ENCODE results near the gene ASB10.
A peak's percentile ranks its signal among the peaks of the same experiment; 100 is the strongest.

The ASB10 gene

GRCh38 chr7:151132461-151133205 lies 54.4 kb downstream of the ASB10 start:
- Histone ChIP-seq H3K36me3 (ENCODE audit: control insufficient read depth, insufficient read depth, low read length, severe bottlenecking) (peaks cover 82% of the 10 kb centered on the region), H3K27me3 (replicated peaks; ENCODE audit: control insufficient read depth, insufficient read depth, low read length) (no peaks in the 10 kb centered on the region), H3K9ac (ENCODE audit: low read length) (no peak overlapping the region), H3K9me3 (ENCODE audit: control insufficient read depth, low read length) (no peaks in the 10 kb centered on the region), H3K4me3 (ENCODE audit: low read length) (no peak overlapping the region), H3K4me1 (ENCODE audit: control insufficient read depth, insufficient read depth, low read length) (no peaks in the 10 kb centered on the region)
- no peak for DNase-seq (ENCODE audit: low read depth)

GRCh38 chr7:151131592-151132293 lies 55.3 kb downstream of the ASB10 start:
- H3K4me3 ChIP-seq (ENCODE audit: low read length) = no peak overlapping the region
- H3K9me3 ChIP-seq (ENCODE audit: control insufficient read depth, low read length) = no peaks in the 10 kb centered on the region
- H3K36me3 ChIP-seq (ENCODE audit: control insufficient read depth, insufficient read depth, low read length, severe bottlenecking) = peaks cover 78% of the 10 kb centered on the region
- H3K27me3 ChIP-seq (replicated peaks; ENCODE audit: control insufficient read depth, insufficient read depth, low read length) = no peaks in the 10 kb centered on the region
- no peaks in the 10 kb centered on the region for H3K4me1 ChIP-seq (ENCODE audit: control insufficient read depth, insufficient read depth, low read length)
- H3K9ac ChIP-seq (ENCODE audit: low read length) = no peak overlapping the region
- DNase-seq (ENCODE audit: low read depth) = no peak

- Histone ChIP-seq H3K4me1 (ENCODE audit: control insufficient read depth, insufficient read depth, low read length) (no peaks in the 10 kb centered on the region), H3K36me3 (ENCODE audit: control insufficient read depth, insufficient read depth, low read length, severe bottlenecking) (peaks cover 73% of the 10 kb centered on the region)
Measured at GRCh38 chr7:151131224-151131591, 55.8 kb downstream of the ASB10 start.

GRCh38 chr7:151130741-151131157 lies 56.3 kb downstream of the ASB10 start:
- Histone ChIP-seq H3K36me3 (ENCODE audit: control insufficient read depth, insufficient read depth, low read length, severe bottlenecking) (peaks cover 68% of the 10 kb centered on the region), H3K9me3 (ENCODE audit: control insufficient read depth, low read length) (no peaks in the 10 kb centered on the region), H3K4me1 (ENCODE audit: control insufficient read depth, insufficient read depth, low read length) (no peaks in the 10 kb centered on the region), H3K9ac (ENCODE audit: low read length) (no peak overlapping the region), H3K27me3 (replicated peaks; ENCODE audit: control insufficient read depth, insufficient read depth, low read length) (no peaks in the 10 kb centered on the region), H3K4me3 (ENCODE audit: low read length) (no peak overlapping the region)
- no peak for DNase-seq (ENCODE audit: low read depth)

More at GRCh38 chr7:151131224-151131591, 55.8 kb downstream of the ASB10 start:
- H3K4me3 ChIP-seq (ENCODE audit: low read length) = no peak overlapping the region
- H3K9me3 ChIP-seq (ENCODE audit: control insufficient read depth, low read length) = no peaks in the 10 kb centered on the region
- no peak for DNase-seq (ENCODE audit: low read depth)
- H3K9ac ChIP-seq (ENCODE audit: low read length) = no peak overlapping the region
- H3K27me3 ChIP-seq (replicated peaks; ENCODE audit: control insufficient read depth, insufficient read depth, low read length) = no peaks in the 10 kb centered on the region

GRCh38 chr7:151129960-151130591 lies 57.0 kb downstream of the ASB10 start:
- Histone ChIP-seq H3K4me3 (ENCODE audit: low read length) (no peak overlapping the region), H3K9ac (ENCODE audit: low read length) (no peak overlapping the region), H3K36me3 (ENCODE audit: control insufficient read depth, insufficient read depth, low read length, severe bottlenecking) (peaks cover 64% of the 10 kb centered on the region), H3K9me3 (ENCODE audit: control insufficient read depth, low read length) (no peaks in the 10 kb centered on the region), H3K27me3 (replicated peaks; ENCODE audit: control insufficient read depth, insufficient read depth, low read length) (no peaks in the 10 kb centered on the region), H3K4me1 (ENCODE audit: control insufficient read depth, insufficient read depth, low read length) (peaks cover 7% of the 10 kb centered on the region)
- no peak for DNase-seq (ENCODE audit: low read depth)

- Histone ChIP-seq H3K4me1 (ENCODE audit: control insufficient read depth, insufficient read depth, low read length) (peaks cover 7% of the 10 kb centered on the region), H3K36me3 (ENCODE audit: control insufficient read depth, insufficient read depth, low read length, severe bottlenecking) (peaks cover 64% of the 10 kb centered on the region), H3K9ac (ENCODE audit: low read length) (no peak overlapping the region), H3K9me3 (ENCODE audit: control insufficient read depth, low read length) (no peaks in the 10 kb centered on the region), H3K4me3 (ENCODE audit: low read length) (no peak overlapping the region), H3K27me3 (replicated peaks; ENCODE audit: control insufficient read depth, insufficient read depth, low read length) (no peaks in the 10 kb centered on the region)
- DNase-seq (ENCODE audit: low read depth) = no peak
Measured at GRCh38 chr7:151129117-151129959, 57.7 kb downstream of the ASB10 start.

- Histone ChIP-seq H3K9me3 (ENCODE audit: control insufficient read depth, low read length) (no peaks in the 10 kb centered on the region), H3K4me1 (ENCODE audit: control insufficient read depth, insufficient read depth, low read length) (peaks cover 7% of the 10 kb centered on the region), H3K9ac (ENCODE audit: low read length) (no peak overlapping the region), H3K4me3 (ENCODE audit: low read length) (no peak overlapping the region), H3K27me3 (replicated peaks; ENCODE audit: control insufficient read depth, insufficient read depth, low read length) (no peaks in the 10 kb centered on the region), H3K36me3 (ENCODE audit: control insufficient read depth, insufficient read depth, low read length, severe bottlenecking) (peaks cover 61% of the 10 kb centered on the region)
- no peak for DNase-seq (ENCODE audit: low read depth)
Measured at GRCh38 chr7:151128716-151129115, 58.3 kb downstream of the ASB10 start.

- no peak overlapping the region for H3K9ac ChIP-seq (ENCODE audit: low read length)
- no peak for DNase-seq (ENCODE audit: low read depth)
- H3K4me1 ChIP-seq (ENCODE audit: control insufficient read depth, insufficient read depth, low read length) = peaks cover 7% of the 10 kb centered on the region
- no peaks in the 10 kb centered on the region for H3K9me3 ChIP-seq (ENCODE audit: control insufficient read depth, low read length)
- no peaks in the 10 kb centered on the region for H3K27me3 ChIP-seq (replicated peaks; ENCODE audit: control insufficient read depth, insufficient read depth, low read length)
- H3K36me3 ChIP-seq (ENCODE audit: control insufficient read depth, insufficient read depth, low read length, severe bottlenecking) = peaks cover 63% of the 10 kb centered on the region
- no peak overlapping the region for H3K4me3 ChIP-seq (ENCODE audit: low read length)
Measured at GRCh38 chr7:151128144-151128543, 58.9 kb downstream of the ASB10 start.

GRCh38 chr7:151126491-151127137 lies 60.4 kb downstream of the ASB10 start:
- Histone ChIP-seq H3K4me3 (ENCODE audit: low read length) (no peak overlapping the region), H3K36me3 (ENCODE audit: control insufficient read depth, insufficient read depth, low read length, severe bottlenecking) (peaks cover 62% of the 10 kb centered on the region), H3K9ac (ENCODE audit: low read length) (no peak overlapping the region), H3K9me3 (ENCODE audit: control insufficient read depth, low read length) (no peaks in the 10 kb centered on the region), H3K27me3 (replicated peaks; ENCODE audit: control insufficient read depth, insufficient read depth, low read length) (no peaks in the 10 kb centered on the region), H3K4me1 (ENCODE audit: control insufficient read depth, insufficient read depth, low read length) (peaks cover 7% of the 10 kb centered on the region)
- DNase-seq (ENCODE audit: low read depth) = no peak

- Histone ChIP-seq H3K36me3 (ENCODE audit: control insufficient read depth, insufficient read depth, low read length, severe bottlenecking) (peaks cover 62% of the 10 kb centered on the region), H3K4me3 (ENCODE audit: low read length) (peak overlapping the region; percentile 64), H3K4me1 (ENCODE audit: control insufficient read depth, insufficient read depth, low read length) (peaks cover 7% of the 10 kb centered on the region), H3K9me3 (ENCODE audit: control insufficient read depth, low read length) (no peaks in the 10 kb centered on the region), H3K27me3 (replicated peaks; ENCODE audit: control insufficient read depth, insufficient read depth, low read length) (no peaks in the 10 kb centered on the region), H3K9ac (ENCODE audit: low read length) (peak overlapping the region; percentile 12)
- no peak for DNase-seq (ENCODE audit: low read depth)
Measured at GRCh38 chr7:151125846-151126481, 61.1 kb downstream of the ASB10 start.

Data from adipocyte (in vitro differentiated cells).